Epithelial cell of proximal tubule (primary cell): ENCODE results near the gene TNNT3. TPM values are rescaled to one million over a fixed set of nuclear protein-coding genes. Genes with fewer than 3 reads are reported as not detected.

Source experiments
- DNase-seq: peaks from one replicate; pipeline ENCODE4 v3.0.0-alpha.2; 2011; ENCODE audit warnings: low read depth
- H3K4me3 ChIP-seq: 2 replicates; pipeline ENCODE4 v1.5.1; 2011; ENCODE audit warnings: low read depth, mild to moderate bottlenecking, low read length
- CTCF ChIP-seq: conservative IDR thresholded peaks from 2 replicates; pipeline ENCODE4 v1.5.1; 2012; ENCODE audit warnings: low read depth, mild to moderate bottlenecking, low read length
- total RNA-seq: library from RNA; depleted of rRNA; stranded (reverse); fragments of >200 nt; gene quantifications from 2 replicates; pipeline ENCODE4 v1.2.3, GENCODE V29; 2015

Gene TNNT3
- total RNA-seq, 1 donor from 2014 or later = not detected

- no peak for TF ChIP-seq CTCF
- DNase-seq = no peak
- H3K4me3 ChIP-seq = no peak overlapping the region
Observed at GRCh38 chr11:1916986-1917522, 2.4 kb upstream of the TNNT3 start.

- no peak for DNase-seq
- peak; percentile 33 for TF ChIP-seq CTCF
- no peak overlapping the region for H3K4me3 ChIP-seq
Observed at GRCh38 chr11:1917523-1918435, 1.7 kb upstream of the TNNT3 start.

GRCh38 chr11:1918436-1919315 is 827 bp upstream of the TNNT3 start:
- TF ChIP-seq CTCF = peak; percentile 33
- DNase-seq = no peak
- no peak overlapping the region for H3K4me3 ChIP-seq

DNA sequence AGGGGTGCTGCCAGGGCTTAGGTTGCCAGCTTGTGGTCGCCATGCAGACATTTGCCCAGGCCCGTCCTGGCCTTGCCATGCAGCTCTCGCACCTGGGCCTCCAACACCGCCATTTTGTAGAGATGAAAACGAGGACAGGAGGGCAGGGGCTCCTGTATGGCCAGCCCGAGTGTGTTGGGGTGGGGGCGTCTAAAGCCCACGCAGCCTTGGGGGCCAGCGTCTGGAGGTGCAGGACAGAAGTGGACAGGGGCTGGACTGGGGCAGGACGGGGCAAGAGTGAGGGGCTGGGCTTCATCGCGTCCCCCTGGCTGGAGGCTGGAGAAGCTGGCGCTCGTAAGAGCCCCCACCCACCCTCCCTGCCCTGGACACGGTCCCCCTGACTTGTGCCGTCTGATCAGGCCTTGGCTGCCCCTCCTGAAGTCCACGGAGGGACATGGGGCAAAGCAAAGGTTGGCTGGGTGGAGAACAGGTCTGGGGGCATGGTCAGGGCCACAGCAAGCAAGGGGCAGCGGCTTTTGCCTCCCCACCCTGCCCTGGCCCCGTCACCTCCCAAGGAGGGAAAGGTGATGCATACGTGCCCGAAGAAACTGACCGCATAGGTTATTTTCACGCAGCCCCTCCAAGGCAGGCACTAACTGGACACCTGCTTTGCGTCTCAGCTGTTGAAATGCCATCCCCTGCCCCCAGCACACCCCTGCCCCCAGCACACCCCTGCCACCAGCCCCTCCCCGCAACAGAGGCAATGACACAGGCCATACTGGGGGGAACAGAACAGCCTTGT is 815 bp downstream of the TNNT3 start:
- no peak for DNase-seq
- TF ChIP-seq CTCF = no peak
- no peak overlapping the region for H3K4me3 ChIP-seq

DNA sequence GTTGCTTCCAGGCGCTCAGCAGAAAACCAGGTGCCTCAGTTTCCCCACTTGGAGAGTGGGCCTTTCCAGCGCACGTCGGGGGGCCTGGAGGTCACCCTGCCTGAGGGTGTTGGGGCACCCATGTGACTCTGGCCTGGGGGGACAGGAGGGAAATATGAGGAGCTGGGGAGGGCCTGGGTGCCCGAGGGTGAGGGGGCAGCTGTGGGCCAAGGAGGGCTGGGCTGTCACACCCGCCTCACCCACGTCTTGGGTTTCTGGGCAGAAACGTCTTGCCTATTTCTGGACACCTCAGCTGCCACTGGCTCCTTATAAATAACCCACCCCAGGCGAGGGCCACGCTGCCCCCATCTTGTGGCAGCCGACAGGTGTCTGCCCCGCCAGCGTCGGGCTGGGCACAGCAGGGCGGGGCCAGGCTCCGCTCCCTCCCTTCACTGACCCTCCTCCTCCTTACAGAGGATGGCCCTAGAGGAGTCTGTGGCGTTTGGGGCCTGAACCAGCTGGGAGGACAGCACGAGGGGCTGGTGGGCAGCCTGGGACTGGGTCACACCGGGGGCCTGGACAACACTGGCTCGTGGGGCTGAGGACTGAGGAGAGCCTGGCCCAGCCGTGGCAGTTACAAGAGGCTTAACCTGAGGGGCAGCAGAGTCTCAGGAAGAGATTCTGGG is 1.5 kb downstream of the TNNT3 start:
- DNase-seq = no peak
- no peak overlapping the region for H3K4me3 ChIP-seq
- TF ChIP-seq CTCF = no peak
